H9 (cell line): ENCODE results near the gene AP2A2. TPM values are rescaled to one million over a fixed set of nuclear protein-coding genes. Genes with fewer than 3 reads are reported as not detected.

ENCODE experiments used
- DNase-seq: peaks from one replicate; pipeline ENCODE4 v3.0.0-alpha.2; 2017
- H2AFZ ChIP-seq: one replicate; pipeline ENCODE4 v1.6.1; 2013; ENCODE audit warnings: mild to moderate bottlenecking, low read length, control low read depth, moderate library complexity
- H2AK5ac ChIP-seq: 2 replicates; pipeline ENCODE4 v1.6.1; 2013; ENCODE audit warnings: low read length, control low read depth, mixed read lengths; ENCODE audit not compliant: insufficient read length
- H2BK120ac ChIP-seq: one replicate; pipeline ENCODE4 v1.6.1; 2013; ENCODE audit warnings: low read depth, mild to moderate bottlenecking, low read length, control low read depth, inconsistent platforms; ENCODE audit not compliant: poor library complexity, severe bottlenecking
- H2BK12ac ChIP-seq: 2 replicates; pipeline ENCODE4 v1.6.1; 2013; ENCODE audit warnings: low read length, control low read depth, mixed read lengths, low read depth; ENCODE audit not compliant: insufficient read length
- H2BK15ac ChIP-seq: 2 replicates; pipeline ENCODE4 v1.6.1; 2013; ENCODE audit warnings: low read depth, low read length, control low read depth
- H2BK20ac ChIP-seq: one replicate; pipeline ENCODE4 v1.6.1; 2013; ENCODE audit warnings: low read depth, mild to moderate bottlenecking, low read length, control low read depth, inconsistent platforms; ENCODE audit not compliant: poor library complexity, severe bottlenecking
- H2BK5ac ChIP-seq: 2 replicates; pipeline ENCODE4 v1.6.1; 2013; ENCODE audit warnings: low read length, control low read depth, mixed read lengths; ENCODE audit not compliant: insufficient read length
- H3K14ac ChIP-seq: 2 replicates; pipeline ENCODE4 v1.6.1; 2013; ENCODE audit warnings: low read length, control low read depth; ENCODE audit not compliant: insufficient read depth
- H3K18ac ChIP-seq: 2 replicates; pipeline ENCODE4 v1.6.1; 2013; ENCODE audit warnings: low read depth, mild to moderate bottlenecking, mixed read lengths, low read length, control low read depth; ENCODE audit not compliant: insufficient read length
- H3K23ac ChIP-seq: 2 replicates; pipeline ENCODE4 v1.6.1; 2013; ENCODE audit warnings: low read length, control low read depth, mixed read lengths, low read depth; ENCODE audit not compliant: insufficient read length
- H3K23me2 ChIP-seq: 2 replicates; pipeline ENCODE4 v1.6.1; 2013; ENCODE audit warnings: low read depth, mild to moderate bottlenecking, mixed read lengths, low read length, control low read depth; ENCODE audit not compliant: insufficient read length, poor library complexity, severe bottlenecking
- H3K27ac ChIP-seq: 2 replicates; pipeline ENCODE4 v1.5.1; 2013; ENCODE audit warnings: low read length, control low read depth, mixed read lengths, low read depth; ENCODE audit not compliant: insufficient read length
- H3K27me3 ChIP-seq: 2 replicates; pipeline ENCODE4 v1.6.1; 2013; ENCODE audit warnings: low read length, control low read depth, inconsistent platforms; ENCODE audit not compliant: insufficient read depth
- H3K4ac ChIP-seq: 2 replicates; pipeline ENCODE4 v1.6.1; 2013; ENCODE audit warnings: low read depth, mild to moderate bottlenecking, control low read depth, inconsistent platforms, low read length, moderate library complexity
- H3K4me1 ChIP-seq: 2 replicates; pipeline ENCODE4 v1.6.1; 2013; ENCODE audit warnings: low read length, control low read depth, inconsistent platforms; ENCODE audit not compliant: insufficient read depth
- H3K4me2 ChIP-seq: 2 replicates; pipeline ENCODE4 v1.6.1; 2013; ENCODE audit warnings: low read length, control low read depth, mixed read lengths; ENCODE audit not compliant: insufficient read length, insufficient read depth
- H3K56ac ChIP-seq: 2 replicates; pipeline ENCODE4 v1.6.1; 2013; ENCODE audit warnings: low read depth, mild to moderate bottlenecking, mixed read lengths, low read length, control low read depth; ENCODE audit not compliant: insufficient read length
- H3K79me1 ChIP-seq: 2 replicates; pipeline ENCODE4 v1.6.1; 2013; ENCODE audit warnings: low read depth, mild to moderate bottlenecking, moderate library complexity, low read length, control low read depth, inconsistent platforms; ENCODE audit not compliant: insufficient read depth, poor library complexity, severe bottlenecking
- H3K79me2 ChIP-seq: 2 replicates; pipeline ENCODE4 v1.6.1; 2013; ENCODE audit warnings: low read length, control low read depth, inconsistent platforms; ENCODE audit not compliant: insufficient read depth
- H3K9ac ChIP-seq: 2 replicates; pipeline ENCODE4 v1.6.1; 2013; ENCODE audit warnings: low read length, control low read depth, mixed read lengths; ENCODE audit not compliant: insufficient read length; ENCODE audit errors: extremely low read depth
- H3K9me3 ChIP-seq: one replicate; pipeline ENCODE4 v1.6.1; 2013; ENCODE audit warnings: low read depth, low read length, inconsistent platforms; ENCODE audit not compliant: control insufficient read depth
- H3T11ph ChIP-seq: one replicate; pipeline ENCODE4 v1.6.1; 2013; ENCODE audit warnings: mild to moderate bottlenecking, low read length, control low read depth, inconsistent platforms
- H4K20me1 ChIP-seq: one replicate; pipeline ENCODE4 v1.6.1; 2013; ENCODE audit not compliant: control insufficient read depth, insufficient read length, insufficient read depth
- H4K5ac ChIP-seq: 2 replicates; pipeline ENCODE4 v1.6.1; 2013; ENCODE audit warnings: low read depth, mild to moderate bottlenecking, mixed read lengths, low read length, control low read depth; ENCODE audit not compliant: insufficient read length
- H4K8ac ChIP-seq: replicated peaks from 2 replicates; pipeline ENCODE4 v1.6.1; 2013; ENCODE audit warnings: low read length, control low read depth, mixed read lengths, low read depth; ENCODE audit not compliant: insufficient read length
- H4K91ac ChIP-seq: 2 replicates; pipeline ENCODE4 v1.6.1; 2013; ENCODE audit warnings: low read depth, mild to moderate bottlenecking, moderate library complexity, mixed read lengths, low read length, control low read depth; ENCODE audit not compliant: insufficient read length
- H3K27ac Mint-ChIP-seq, 3 experiments: 2 replicates in 2 of 3; 3 replicates in 1 of 3; pipeline ENCODE4 v1.8.0; 2020 to 2021; ENCODE audit warnings: mixed read lengths in 3 of 3, mild to moderate bottlenecking in 1 of 3, moderate library complexity in 1 of 3
- H3K27me3 Mint-ChIP-seq: 2 replicates; pipeline ENCODE4 v1.8.0; 2021; ENCODE audit warnings: low read depth, mild to moderate bottlenecking, moderate library complexity, mixed read lengths
- H3K36me3 Mint-ChIP-seq, 3 experiments: 2 replicates in 2 of 3; 3 replicates in 1 of 3; pipeline ENCODE4 v1.8.0; 2020 to 2021; ENCODE audit warnings: low read depth in 3 of 3, mixed read lengths in 3 of 3; ENCODE audit not compliant: insufficient read depth in 1 of 3
- H3K4me1 Mint-ChIP-seq, 2 experiments: 2 replicates each; pipeline ENCODE4 v1.8.0; 2020; ENCODE audit warnings: mixed read lengths in 2 of 2
- H3K4me3 Mint-ChIP-seq, 2 experiments: 2 replicates in 1 of 2; 3 replicates in 1 of 2; pipeline ENCODE4 v1.8.0; 2020 to 2021; ENCODE audit warnings: mild to moderate bottlenecking in 2 of 2, mixed read lengths in 2 of 2, moderate library complexity in 1 of 2
- H3K9me3 Mint-ChIP-seq, 2 experiments: 2 replicates in 1 of 2; 3 replicates in 1 of 2; pipeline ENCODE4 v1.8.0; 2020; ENCODE audit warnings: mild to moderate bottlenecking in 2 of 2, mixed read lengths in 2 of 2, moderate library complexity in 1 of 2
- CTCF ChIP-seq: fragments of 200-600 bp; sonication (generic); conservative IDR thresholded peaks from 3 replicates; pipeline ENCODE4 v1.8.0; 2021; ENCODE audit warnings: antibody characterized with exemption, mild to moderate bottlenecking
- WGBS: extraction: QIAGEN DNeasy Blood & Tissue Kit; methylation state at CpG from one replicate; pipeline ENCODE4 v1.1.7; 2013; ENCODE audit warnings: missing lambda C conversion rate, low lambda C conversion rate, mixed read lengths; ENCODE audit not compliant: insufficient read length; ENCODE audit errors: extremely low coverage; 5-methylcytosine and 5-hydroxymethylcytosine counted together
- total RNA-seq: library from RNA; stranded (reverse); gene quantifications from 2 replicates; pipeline ENCODE4 v1.2.1, GENCODE V29; 2021

Gene AP2A2
- total RNA-seq, 1 experiment from 2014 or later = 53.7 TPM

DNA sequence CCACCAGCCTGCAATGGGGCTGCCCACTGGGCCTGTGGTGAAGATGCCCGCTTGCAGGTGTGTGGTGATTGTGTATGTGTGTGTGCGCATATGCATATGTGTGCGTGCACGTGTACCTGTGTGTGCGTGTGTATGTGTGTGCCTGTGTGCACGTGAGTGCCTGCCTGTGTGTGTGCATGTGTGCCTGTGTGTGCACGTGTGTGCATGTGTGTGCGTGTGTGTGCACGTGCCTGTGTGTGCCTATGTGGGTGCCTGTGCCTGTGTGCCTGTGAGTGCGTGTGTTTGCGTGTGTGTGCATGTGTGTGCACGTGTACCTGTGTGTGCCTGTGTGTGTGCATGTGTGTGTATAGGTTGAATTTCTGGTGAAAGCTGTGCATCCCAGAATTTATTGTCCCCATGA is 113.3 kb downstream of the AP2A2 start:
- Histone ChIP-seq H3K14ac (no peak overlapping the region; the same call in 1 of the 2 replicates), H2AFZ (no peak overlapping the region), H2BK12ac (no peak overlapping the region), H3K27ac (no peak overlapping the region), H4K8ac (peak overlapping the region; percentile 19), H4K5ac (peak overlapping the region; percentile 98), H3K23ac (peak overlapping the region; percentile 96), H3K18ac (no peak overlapping the region), H3K79me1 (no peaks in the 10 kb centered on the region), H4K20me1 (no peaks in the 10 kb centered on the region), H2BK5ac (no peak overlapping the region), H3K4me2 (no peak overlapping the region), H4K91ac (no peak overlapping the region), H3T11ph (no peak overlapping the region), H3K79me2 (no peaks in the 10 kb centered on the region), H3K4ac (no peak overlapping the region), H2BK15ac (no peak overlapping the region), H2BK20ac (no peak overlapping the region), H2AK5ac (no peak overlapping the region), H3K23me2 (no peaks in the 10 kb centered on the region), H3K56ac (no peak overlapping the region), H2BK120ac (no peak overlapping the region), H3K27me3 (no peaks in the 10 kb centered on the region), H3K9me3 (no peaks in the 10 kb centered on the region), H3K4me1 (no peaks in the 10 kb centered on the region), H3K9ac (no peak overlapping the region)
- Mint-ChIP-seq H3K4me3 (peak overlapping the region in 1 of 2 experiments; percentile 11; a peak in 1 of 5 replicates), H3K9me3 (no peaks in the 10 kb centered on the region), H3K27ac (peak overlapping the region in 1 of 3 experiments; percentile 66; a peak in 2 of 7 replicates), H3K4me1 (no peaks in the 10 kb centered on the region), H3K36me3 (no peaks in the 10 kb centered on the region), H3K27me3 (no peaks in the 10 kb centered on the region; the same call in 1 of the 2 replicates)
- no peak for TF ChIP-seq CTCF
- no peak for DNase-seq
- no CpG with 5 or more reads among the region's 12 CpGs for WGBS
